DMS53 treated with DMSO at 0.1 percent for 48 hours (cell line): Measurements from ENCODE around the gene NKAIN1.
"Not testable (repeated sequence)": the region's sequence is repeated elsewhere in the genome, so short reads cannot be mapped to it uniquely, and the experiment has no call there.

Experiments used
- DNase-seq: peaks from one replicate; lab custom pipeline; 2025; ENCODE audit not compliant: unreplicated experiment; lab: John Stamatoyannopoulos, UW

NKAIN1 gene

GRCh38 chr1:31239653-31240241 is at the start of gene NKAIN1:
TSS of gene NKAIN1 (minus strand) at chr1:31239887. CDS start at chr1:31239547, 340 bp downstream.
- no peak for DNase-seq

- no peak for DNase-seq
Measured at GRCh38 chr1:31289021-31289420, 49.3 kb upstream of the NKAIN1 start.

GRCh38 chr1:31287791-31288190 is 48.1 kb upstream of the NKAIN1 start:
- DNase-seq, result not testable (repeated sequence)

- DNase-seq, result not testable (repeated sequence)
Measured at GRCh38 chr1:31282426-31282825, 42.7 kb upstream of the NKAIN1 start.

GRCh38 chr1:31273619-31274018 is 33.9 kb upstream of the NKAIN1 start:
- DNase-seq, result no peak

- no peak for DNase-seq
Measured at GRCh38 chr1:31272369-31272768, 32.7 kb upstream of the NKAIN1 start.

GRCh38 chr1:31266547-31266946 is 26.9 kb upstream of the NKAIN1 start:
- no peak for DNase-seq

GRCh38 chr1:31264790-31265386 is 25.2 kb upstream of the NKAIN1 start:
- DNase-seq, result no peak

GRCh38 chr1:31263408-31263807 is 23.7 kb upstream of the NKAIN1 start:
- DNase-seq, result no peak

- not testable (repeated sequence) for DNase-seq
Measured at GRCh38 chr1:31262393-31262792, 22.7 kb upstream of the NKAIN1 start.

GRCh38 chr1:31261916-31262315 is 22.2 kb upstream of the NKAIN1 start:
- no peak for DNase-seq

GRCh38 chr1:31259746-31260145 is 20.1 kb upstream of the NKAIN1 start:
- DNase-seq, result no peak

GRCh38 chr1:31258581-31258980 is 18.9 kb upstream of the NKAIN1 start:
- DNase-seq, result no peak

- DNase-seq, result no peak
Measured at GRCh38 chr1:31257213-31257612, 17.5 kb upstream of the NKAIN1 start.

GRCh38 chr1:31249854-31250253 is 10.2 kb upstream of the NKAIN1 start:
- no peak for DNase-seq

- DNase-seq, result no peak
Measured at GRCh38 chr1:31248276-31248675, 8.6 kb upstream of the NKAIN1 start.

GRCh38 chr1:31244326-31244725 is 4.6 kb upstream of the NKAIN1 start:
- DNase-seq, result no peak

GRCh38 chr1:31243501-31244286 is 4.0 kb upstream of the NKAIN1 start:
- no peak for DNase-seq

- DNase-seq, result no peak
Measured at GRCh38 chr1:31241321-31241720, 1.6 kb upstream of the NKAIN1 start.

- no peak for DNase-seq
Measured at GRCh38 chr1:31238986-31239613, 587 bp downstream of the NKAIN1 start.

- DNase-seq, result no peak
Measured at GRCh38 chr1:31238612-31238985, 1.1 kb downstream of the NKAIN1 start.

GRCh38 chr1:31234870-31235269 is 4.8 kb downstream of the NKAIN1 start:
- no peak for DNase-seq
